GM18520 (cell line): Measurements from ENCODE around the gene TRIM14.
"Not testable (repeated sequence)": the region's sequence is repeated elsewhere in the genome, so short reads cannot be mapped to it uniquely, and the experiment has no call there.

Experiments used
- ATAC-seq: cut with Tn5 transposase; IDR thresholded peaks from one replicate; pipeline ENCODE4 v1.9.1; 2021; ENCODE audit not compliant: unreplicated experiment

TRIM14 gene

GRCh38 chr9:98083566-98084183 is 35.3 kb downstream of the TRIM14 start:
- ATAC-seq: no peak

- ATAC-seq: no peak
Measured at GRCh38 chr9:98083061-98083501, 35.9 kb downstream of the TRIM14 start.

GRCh38 chr9:98081477-98082219 is 37.4 kb downstream of the TRIM14 start:
- ATAC-seq: no peak

- ATAC-seq: no peak
Measured at GRCh38 chr9:98080780-98081179, 38.2 kb downstream of the TRIM14 start.

- ATAC-seq: no peak
Measured at GRCh38 chr9:98080326-98080725, 38.7 kb downstream of the TRIM14 start.

- no peak for ATAC-seq
Measured at GRCh38 chr9:98078895-98079294, 40.1 kb downstream of the TRIM14 start.

- ATAC-seq: not testable (repeated sequence)
Measured at GRCh38 chr9:98076514-98076890, 42.5 kb downstream of the TRIM14 start.

GRCh38 chr9:98075332-98075805 is 43.7 kb downstream of the TRIM14 start:
- no peak for ATAC-seq

GRCh38 chr9:98074115-98074990 is 44.7 kb downstream of the TRIM14 start:
- no peak for ATAC-seq

- ATAC-seq: no peak
Measured at GRCh38 chr9:98071737-98072136, 47.3 kb downstream of the TRIM14 start.

GRCh38 chr9:98070704-98071103 is 48.3 kb downstream of the TRIM14 start:
- no peak for ATAC-seq

GRCh38 chr9:98069551-98069950 is 49.5 kb downstream of the TRIM14 start:
- ATAC-seq: no peak

GRCh38 chr9:98067184-98067583 is 51.8 kb downstream of the TRIM14 start:
- no peak for ATAC-seq

GRCh38 chr9:98066235-98066634 is 52.8 kb downstream of the TRIM14 start:
- ATAC-seq: no peak

- no peak for ATAC-seq
Measured at GRCh38 chr9:98064623-98065392, 54.2 kb downstream of the TRIM14 start.

- no peak for ATAC-seq
Measured at GRCh38 chr9:98062161-98062560, 56.9 kb downstream of the TRIM14 start.

- ATAC-seq: no peak
Measured at GRCh38 chr9:98057138-98057799, 61.8 kb downstream of the TRIM14 start.

- ATAC-seq: peak; percentile 87
Measured at GRCh38 chr9:98056269-98057137, 62.5 kb downstream of the TRIM14 start, which contains the start of gene NANS. Gene NANS (plus strand): TSS chr9:98056732. CDS start chr9:98056809, 77 bp downstream.

GRCh38 chr9:98054376-98054951 is 64.6 kb downstream of the TRIM14 start:
- ATAC-seq: no peak
